ENCODE measurements around the gene DENND1B.

GRCh38 chr1:197685785-197686184 lies 89.5 kb downstream of the DENND1B start:
- TF ChIP-seq CTCF (IDR thresholded peaks at IDR 0.05) (no peak), EP300 (IDR thresholded peaks at IDR 0.05) (no peak), POLR2A (IDR thresholded peaks at IDR 0.05) (no peak)
